NB4 (cell line): ENCODE measurements around the gene OAT.

Experiments
- CTCF ChIP-seq: IDR thresholded peaks from one replicate; pipeline ENCODE4 v1.5.1; 2012; ENCODE audit warnings: low read depth, low read length
- POLR2A ChIP-seq: IDR thresholded peaks from 2 replicates; pipeline ENCODE4 v1.6.1; 2011; ENCODE audit warnings: mild to moderate bottlenecking; ENCODE audit not compliant: insufficient read length; ENCODE audit errors: extremely low read depth

DNA sequence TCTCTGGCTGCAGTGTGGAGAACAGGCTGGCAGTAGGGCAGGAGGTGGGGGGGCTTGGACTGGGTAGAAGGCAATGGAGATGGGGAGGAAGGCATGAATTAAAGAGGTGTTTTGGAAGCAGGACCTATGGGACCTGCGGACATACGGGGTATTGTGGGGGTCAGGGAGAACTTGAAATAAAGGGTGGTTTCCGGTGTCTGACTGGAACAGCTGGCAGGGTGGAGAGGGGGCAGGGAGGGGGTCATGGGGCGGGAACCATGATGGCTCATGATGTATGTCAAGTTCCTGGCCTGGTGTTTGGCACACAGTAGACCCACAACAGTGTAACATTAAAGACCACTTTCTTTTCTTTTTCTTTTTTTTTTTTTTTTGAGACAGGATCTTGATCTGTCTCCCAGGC lies 48.4 kb upstream of the OAT start:
- TF ChIP-seq CTCF (no peak), POLR2A (no peak)
